NOMO-1 (cell line): ENCODE results near the gene ZCCHC17.
A peak's percentile ranks its signal among the peaks of the same experiment; 100 is the strongest.
"Not testable (repeated sequence)": the region's sequence is repeated elsewhere in the genome, so short reads cannot be mapped to it uniquely, and the experiment has no call there.

Experiments used
- DNase-seq, 2 experiments: peaks; one replicate each; lab custom pipeline; 2025; ENCODE audit not compliant: unreplicated experiment in 2 of 2; lab: John Stamatoyannopoulos, UW

Gene ZCCHC17

GRCh38 chr1:31368611-31369107 lies 71.8 kb downstream of the ZCCHC17 start:
- DNase-seq: no peak

DNA sequence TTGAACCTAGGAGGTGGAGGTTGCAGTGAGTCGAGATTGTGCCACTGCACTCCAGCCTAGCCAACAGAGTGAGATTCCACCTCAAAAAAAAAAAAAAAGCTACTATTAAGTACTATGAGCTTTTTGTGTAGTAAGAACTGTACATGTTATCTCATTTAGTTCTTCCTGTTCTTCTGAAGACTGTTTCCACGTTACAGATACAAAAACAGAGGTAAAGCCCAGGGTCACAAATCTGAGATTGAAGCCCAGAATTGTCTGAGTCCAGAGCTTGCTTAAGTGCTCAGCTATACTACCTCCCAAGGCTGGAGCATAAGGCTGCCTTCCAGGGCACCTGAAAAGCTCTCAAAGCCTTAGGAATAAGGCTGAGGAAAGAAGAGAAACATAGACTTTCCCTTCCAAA lies 73.2 kb downstream of the ZCCHC17 start:
- DNase-seq: no peak

- no peak for DNase-seq
Measured at GRCh38 chr1:31370565-31370964, 73.7 kb downstream of the ZCCHC17 start.

- DNase-seq: no peak
Measured at GRCh38 chr1:31371121-31371959, 74.5 kb downstream of the ZCCHC17 start.

DNA sequence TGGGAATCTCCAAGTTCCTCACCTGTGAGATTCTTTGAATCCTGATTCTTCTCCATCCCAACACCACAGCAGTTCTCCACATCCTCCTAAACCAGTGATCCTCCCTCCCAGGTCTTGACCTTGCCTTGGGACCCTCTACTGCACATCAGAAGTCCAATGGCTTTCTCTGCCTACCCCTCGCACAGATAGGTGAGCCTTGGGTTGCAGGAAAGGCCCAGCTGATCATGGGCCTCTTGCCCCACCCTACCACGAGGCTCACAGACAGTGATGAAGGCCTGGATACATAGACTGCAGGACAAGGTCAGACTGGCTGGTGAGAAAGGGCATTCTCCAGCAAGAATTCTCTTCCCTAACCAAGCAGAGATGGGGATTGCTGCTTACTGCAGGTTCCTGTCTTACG lies 75.2 kb downstream of the ZCCHC17 start:
- no peak for DNase-seq

- DNase-seq: no peak
Measured at GRCh38 chr1:31372751-31373055, 75.9 kb downstream of the ZCCHC17 start.

DNA sequence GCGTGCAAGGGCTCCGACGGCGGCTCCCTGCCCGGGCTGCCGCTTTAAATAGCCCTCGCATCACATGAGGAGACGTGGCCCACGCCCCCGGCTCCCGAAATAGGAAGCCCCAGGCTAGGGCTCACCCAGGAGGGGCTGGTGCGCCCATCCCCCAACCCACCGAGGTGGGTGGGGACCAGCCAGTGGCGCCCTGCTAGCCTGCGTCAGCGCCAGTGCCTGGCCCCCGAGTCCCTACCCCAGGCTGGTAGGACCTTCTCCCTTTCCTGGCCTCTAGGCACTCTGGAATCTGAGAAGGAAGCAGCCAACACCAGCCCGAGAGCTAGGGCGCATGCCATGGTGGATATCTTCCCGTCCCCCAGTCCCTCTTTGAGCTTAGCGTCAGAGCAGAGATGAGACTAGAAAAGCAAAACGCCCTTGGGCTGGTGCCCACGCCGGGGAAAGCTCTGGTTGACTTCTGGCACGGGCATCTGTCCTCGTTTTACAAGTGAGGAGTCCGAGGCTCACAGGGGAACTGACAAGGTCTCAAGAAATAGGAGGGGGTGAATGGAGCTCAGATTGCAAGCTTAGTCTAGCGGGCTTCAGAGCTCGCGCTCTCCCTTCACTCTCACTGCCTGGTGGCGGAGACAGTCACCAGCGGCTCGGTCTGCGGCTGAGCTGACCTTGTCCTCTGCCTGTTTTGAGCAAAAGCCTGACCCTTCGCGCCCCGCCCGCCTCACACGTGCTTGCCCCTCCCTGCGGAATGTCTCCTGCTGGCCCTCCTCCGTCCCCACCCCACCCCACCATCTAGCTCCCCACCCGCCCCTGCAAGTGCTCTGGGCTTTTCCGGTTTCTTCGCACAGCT lies 76.4 kb downstream of the ZCCHC17 start, which contains the start of gene FABP3:
Gene FABP3, minus strand, starts transcription at position 21 of the 841 bp plus-strand sequence. CDS start 62 bp downstream, outside the sequence.
- DNase-seq: peak; percentile 22 to 26

DNA sequence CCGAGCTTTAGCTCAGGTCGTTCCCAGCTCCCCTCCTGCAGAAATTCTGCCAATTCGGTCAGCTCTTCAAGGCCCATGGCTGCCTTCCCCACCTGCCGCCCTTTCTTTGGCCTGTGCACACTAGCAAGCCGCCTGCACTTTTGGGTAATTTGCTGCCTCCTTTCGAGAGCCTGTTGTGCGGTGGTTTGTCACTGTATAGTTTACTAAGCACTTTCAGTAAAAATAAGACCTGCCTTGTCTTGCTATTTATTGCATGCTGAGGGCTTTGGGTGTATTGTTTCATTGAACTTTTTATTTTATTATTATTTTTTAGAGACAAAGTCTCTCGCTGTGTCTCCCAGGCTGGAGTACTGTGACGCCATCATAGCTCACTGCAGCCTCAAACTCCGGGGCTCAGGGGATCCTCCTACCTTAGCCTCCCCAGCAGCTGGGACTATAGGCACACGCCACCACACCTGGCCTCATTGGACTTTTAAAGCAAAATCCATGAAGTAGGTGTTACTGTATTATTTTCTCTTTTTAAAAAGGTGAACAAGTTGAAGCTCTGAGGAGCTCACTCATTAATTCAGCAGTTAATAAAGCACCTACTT lies 77.2 kb downstream of the ZCCHC17 start:
- no peak for DNase-seq

DNA sequence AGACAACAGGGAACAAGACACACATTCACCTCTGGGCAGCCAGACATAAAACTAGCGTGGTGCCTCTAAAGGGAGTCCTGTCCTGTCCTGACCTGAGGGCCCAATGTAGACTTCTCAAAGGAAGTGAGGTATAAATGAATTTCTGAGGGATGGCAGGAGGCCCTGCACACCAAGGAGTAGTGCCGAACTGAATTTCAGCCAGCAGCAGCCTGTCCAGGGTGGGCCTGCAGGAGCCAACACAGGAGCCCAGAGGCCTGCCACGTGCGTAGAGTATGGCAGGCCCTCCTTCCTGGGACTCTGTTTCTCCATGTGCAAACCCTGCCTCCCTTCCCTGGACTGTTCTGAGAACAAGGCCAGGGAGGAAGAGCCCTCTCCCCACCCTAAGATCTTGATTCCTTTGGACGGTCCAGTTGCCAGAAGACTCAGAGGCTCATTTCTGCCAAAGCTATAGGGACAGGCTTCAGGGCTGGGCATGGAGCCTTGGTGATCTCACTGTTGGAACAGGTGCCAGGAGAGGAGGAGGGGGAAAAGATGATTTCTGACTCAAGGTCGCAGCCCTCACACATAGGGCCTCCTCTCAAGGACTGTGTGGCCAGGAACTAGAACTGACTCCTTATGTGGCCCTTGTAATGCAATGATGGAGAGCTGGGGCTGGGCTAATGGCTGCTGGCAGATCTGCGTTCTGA lies 77.8 kb downstream of the ZCCHC17 start:
- no peak for DNase-seq

- DNase-seq: no peak
Measured at GRCh38 chr1:31376375-31377134, 79.7 kb downstream of the ZCCHC17 start.

DNA sequence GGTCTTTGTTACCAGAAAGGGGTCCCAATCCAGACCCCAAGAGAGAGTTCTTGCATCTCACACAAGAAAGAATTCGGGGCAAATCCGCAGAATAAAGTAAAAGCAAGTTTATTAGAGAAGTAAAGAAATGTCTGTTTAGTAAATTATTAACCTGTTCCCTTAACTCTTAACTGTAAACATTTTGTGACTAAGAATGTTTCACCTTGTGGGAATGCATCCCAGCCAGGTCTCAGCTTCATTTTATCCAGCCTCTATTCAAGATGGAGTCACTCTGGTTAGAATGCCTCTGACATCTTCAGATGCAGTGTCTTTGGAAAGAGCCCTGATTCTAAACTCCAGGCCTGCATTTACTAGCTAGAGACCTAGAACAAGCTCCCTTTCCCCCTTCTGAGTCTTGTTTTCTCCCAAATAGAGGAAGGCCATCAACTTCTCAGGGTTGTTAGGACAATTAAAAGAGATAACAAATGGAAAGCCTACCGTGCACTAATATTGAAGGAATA lies 80.6 kb downstream of the ZCCHC17 start:
- no peak for DNase-seq

GRCh38 chr1:31378001-31378400 lies 81.2 kb downstream of the ZCCHC17 start:
- no peak for DNase-seq

- DNase-seq: no peak
Measured at GRCh38 chr1:31380181-31380580, 83.3 kb downstream of the ZCCHC17 start.

DNA sequence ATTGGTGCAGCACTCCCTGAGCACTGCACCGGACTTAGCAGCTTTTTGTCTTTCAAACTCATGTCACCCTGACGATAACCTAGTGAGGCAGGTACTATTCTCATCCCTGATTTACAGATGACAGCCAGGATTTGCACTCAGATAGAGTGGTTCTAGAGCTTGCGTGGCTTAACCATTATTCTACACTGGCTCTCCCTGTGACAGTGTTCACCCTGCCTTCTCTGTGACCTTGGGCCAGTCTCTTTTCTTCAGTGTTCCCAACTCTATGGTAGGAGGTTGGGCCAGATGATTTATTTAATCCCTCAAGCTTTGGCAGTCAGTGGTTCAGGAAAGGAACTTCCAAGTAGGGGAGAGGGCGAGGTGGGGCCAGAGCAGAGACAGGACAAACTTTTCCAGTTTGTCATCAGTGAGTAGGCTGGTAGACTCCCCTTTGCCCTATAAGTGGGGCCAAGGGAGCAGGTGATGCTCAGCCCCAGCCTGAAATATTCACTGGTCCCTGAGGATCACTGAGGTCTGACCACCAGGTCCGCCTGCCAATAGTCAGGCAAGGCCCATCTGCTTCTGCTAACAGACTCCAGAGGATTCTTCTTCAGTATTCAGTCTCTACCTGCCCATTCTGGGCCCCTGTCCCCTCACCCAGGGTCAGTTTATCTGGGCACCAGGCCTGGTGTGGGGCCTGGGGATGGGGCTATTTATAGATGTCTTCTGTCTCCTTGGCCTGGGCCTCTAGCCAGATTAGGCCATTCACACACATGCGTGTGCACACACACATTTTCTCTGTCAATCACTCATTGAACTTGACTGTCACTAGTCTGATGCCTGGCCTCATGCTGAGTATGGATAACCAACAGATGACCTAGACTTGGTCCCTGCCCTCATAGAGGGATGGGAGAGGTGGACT lies 84.8 kb downstream of the ZCCHC17 start:
- DNase-seq: no peak

- no peak for DNase-seq
Measured at GRCh38 chr1:31382379-31382989, 85.7 kb downstream of the ZCCHC17 start.

DNA sequence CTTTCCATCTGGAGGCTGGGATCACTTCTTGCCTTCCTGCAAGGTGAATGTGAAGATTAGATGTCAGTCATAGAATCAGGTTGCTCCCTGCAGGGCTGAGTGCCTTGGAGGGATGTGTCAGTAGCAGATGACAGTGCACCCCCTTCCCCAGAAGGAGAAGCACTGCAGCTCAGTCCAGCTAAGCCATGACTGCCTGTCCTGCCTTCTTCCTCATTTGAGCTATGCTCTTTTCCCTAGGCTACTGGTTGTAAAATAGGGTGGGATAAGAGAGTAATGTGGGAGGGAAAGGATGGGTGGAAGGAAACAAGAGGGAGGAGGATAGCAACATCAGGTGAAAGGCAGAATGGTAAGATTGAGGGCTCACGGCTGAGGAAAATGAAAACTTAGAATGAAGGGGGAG lies 87.1 kb downstream of the ZCCHC17 start:
- no peak for DNase-seq

- DNase-seq: not testable (repeated sequence)
Measured at GRCh38 chr1:31386576-31387243, 89.9 kb downstream of the ZCCHC17 start.

- no peak for DNase-seq
Measured at GRCh38 chr1:31387612-31388011, 90.8 kb downstream of the ZCCHC17 start.
